Measurements from ENCODE around the gene IFI6. TPM values are rescaled to one million over a fixed set of nuclear protein-coding genes. Genes with fewer than 3 reads are reported as not detected.

Gene IFI6
- polyA plus RNA-seq, 3 donors = 69.9 to 276 (median 276) TPM

DNA sequence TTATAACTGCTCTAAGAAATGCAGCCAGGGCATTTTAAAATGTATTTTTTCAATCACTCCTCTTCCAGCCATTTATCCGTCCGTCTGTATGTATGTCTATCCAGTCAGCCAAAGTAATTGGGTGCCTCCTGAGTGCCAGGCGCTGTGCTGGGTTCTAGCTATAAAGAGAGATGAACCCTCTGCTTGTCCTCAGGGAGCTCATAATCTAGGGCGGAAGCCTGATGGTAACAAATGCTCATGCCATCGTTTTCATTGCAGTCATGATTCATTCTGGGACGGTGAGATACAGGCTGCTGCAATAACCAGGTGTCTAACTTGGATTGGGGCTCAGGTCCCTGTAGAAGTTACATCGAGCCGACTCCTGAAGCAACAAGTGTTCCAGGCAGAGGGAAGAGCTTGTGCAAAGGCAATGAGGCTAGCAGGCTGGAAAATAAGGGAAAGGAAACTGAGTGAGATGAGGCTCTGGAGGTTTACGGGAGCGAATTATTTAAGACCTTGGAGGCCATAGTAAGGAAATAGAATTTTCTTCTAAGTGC, 11.6 kb downstream of the IFI6 start:
- peaks cover 0 to under 1% of the 10 kb centered on the region in 2 donors for H3K36me3 ChIP-seq (replicated peaks in 1 of 2; ENCODE audit: control insufficient read depth in 1 of 2, insufficient read depth in 2 of 2, low read length in 2 of 2)
- H3K9ac ChIP-seq (ENCODE audit: insufficient read depth, low read length, poor library complexity, severe bottlenecking) = peak overlapping the region; percentile 87
- peak in 2 of 3 donors; percentile 30 to 65 for DNase-seq
- TF ChIP-seq, protein P1, sequence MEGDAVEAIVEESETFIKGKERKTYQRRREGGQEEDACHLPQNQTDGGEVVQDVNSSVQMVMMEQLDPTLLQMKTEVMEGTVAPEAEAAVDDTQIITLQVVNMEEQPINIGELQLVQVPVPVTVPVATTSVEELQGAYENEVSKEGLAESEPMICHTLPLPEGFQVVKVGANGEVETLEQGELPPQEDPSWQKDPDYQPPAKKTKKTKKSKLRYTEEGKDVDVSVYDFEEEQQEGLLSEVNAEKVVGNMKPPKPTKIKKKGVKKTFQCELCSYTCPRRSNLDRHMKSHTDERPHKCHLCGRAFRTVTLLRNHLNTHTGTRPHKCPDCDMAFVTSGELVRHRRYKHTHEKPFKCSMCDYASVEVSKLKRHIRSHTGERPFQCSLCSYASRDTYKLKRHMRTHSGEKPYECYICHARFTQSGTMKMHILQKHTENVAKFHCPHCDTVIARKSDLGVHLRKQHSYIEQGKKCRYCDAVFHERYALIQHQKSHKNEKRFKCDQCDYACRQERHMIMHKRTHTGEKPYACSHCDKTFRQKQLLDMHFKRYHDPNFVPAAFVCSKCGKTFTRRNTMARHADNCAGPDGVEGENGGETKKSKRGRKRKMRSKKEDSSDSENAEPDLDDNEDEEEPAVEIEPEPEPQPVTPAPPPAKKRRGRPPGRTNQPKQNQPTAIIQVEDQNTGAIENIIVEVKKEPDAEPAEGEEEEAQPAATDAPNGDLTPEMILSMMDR (IDR thresholded peaks at IDR 0.05) = no peak
- H3K27me3 Mint-ChIP-seq (ENCODE audit: low read depth in 3 of 3) = peaks cover 0 to 2% (median 0%) of the 10 kb centered on the region in 3 donors
- H2AFZ ChIP-seq (ENCODE audit: insufficient read depth, low read depth, low read length, poor library complexity, severe bottlenecking) = no peak overlapping the region
- H3K9me3 ChIP-seq (replicated peaks in 1 of 2; ENCODE audit: control insufficient read depth in 1 of 2, insufficient read depth in 1 of 2, low read length in 2 of 2) = no peaks in the 10 kb centered on the region
- H3K4me2 ChIP-seq (replicated peaks; ENCODE audit: extremely low read depth, low read length, poor library complexity, severe bottlenecking) = peak overlapping the region; percentile 66
- 48% methylated on average over 10 of the region's 10 CpGs for WGBS (ENCODE audit: insufficient coverage)
- H3K27me3 ChIP-seq (ENCODE audit: control insufficient read depth in 2 of 2, insufficient read depth in 2 of 2, low read length in 2 of 2) = no peaks in the 10 kb centered on the region
- no peaks in the 10 kb centered on the region for H3K9me3 Mint-ChIP-seq
- no peaks in the 10 kb centered on the region for H3K36me3 Mint-ChIP-seq
- intact Hi-C loops (cut with micrococcal nuclease) = loop anchor here (5.0 to 10.0 kb wide), 4 partner anchors 33 to 336 kb away; partner anchors contain the start of gene TMEM222 (in 1 of the 2)
- peak overlapping the region; percentile 1 to 48 (median 23) for H3K4me3 ChIP-seq (replicated peaks in 1 of 3; ENCODE audit: low read depth in 2 of 3, low read length in 3 of 3)
- H3K4me3 Mint-ChIP-seq = peak overlapping the region; percentile 78 to 88
- H4K20me1 ChIP-seq (ENCODE audit: insufficient read depth, low read length) = no peaks in the 10 kb centered on the region
- H3K27ac Mint-ChIP-seq = peak overlapping the region; percentile 94 to 99 (median 97)
- H3K79me2 ChIP-seq (ENCODE audit: insufficient read depth, low read length) = peaks cover 5% of the 10 kb centered on the region
- H3K27ac ChIP-seq (ENCODE audit: low read depth in 1 of 2, low read length in 2 of 2) = peak overlapping the region; percentile 91 to 97
- H3K4me1 Mint-ChIP-seq = peaks cover 65% of the 10 kb centered on the region
- H3K4me1 ChIP-seq (ENCODE audit: control insufficient read depth in 1 of 2, insufficient read depth in 2 of 2, low read length in 2 of 2) = peaks cover 62 to 68% of the 10 kb centered on the region in 2 donors

DNA sequence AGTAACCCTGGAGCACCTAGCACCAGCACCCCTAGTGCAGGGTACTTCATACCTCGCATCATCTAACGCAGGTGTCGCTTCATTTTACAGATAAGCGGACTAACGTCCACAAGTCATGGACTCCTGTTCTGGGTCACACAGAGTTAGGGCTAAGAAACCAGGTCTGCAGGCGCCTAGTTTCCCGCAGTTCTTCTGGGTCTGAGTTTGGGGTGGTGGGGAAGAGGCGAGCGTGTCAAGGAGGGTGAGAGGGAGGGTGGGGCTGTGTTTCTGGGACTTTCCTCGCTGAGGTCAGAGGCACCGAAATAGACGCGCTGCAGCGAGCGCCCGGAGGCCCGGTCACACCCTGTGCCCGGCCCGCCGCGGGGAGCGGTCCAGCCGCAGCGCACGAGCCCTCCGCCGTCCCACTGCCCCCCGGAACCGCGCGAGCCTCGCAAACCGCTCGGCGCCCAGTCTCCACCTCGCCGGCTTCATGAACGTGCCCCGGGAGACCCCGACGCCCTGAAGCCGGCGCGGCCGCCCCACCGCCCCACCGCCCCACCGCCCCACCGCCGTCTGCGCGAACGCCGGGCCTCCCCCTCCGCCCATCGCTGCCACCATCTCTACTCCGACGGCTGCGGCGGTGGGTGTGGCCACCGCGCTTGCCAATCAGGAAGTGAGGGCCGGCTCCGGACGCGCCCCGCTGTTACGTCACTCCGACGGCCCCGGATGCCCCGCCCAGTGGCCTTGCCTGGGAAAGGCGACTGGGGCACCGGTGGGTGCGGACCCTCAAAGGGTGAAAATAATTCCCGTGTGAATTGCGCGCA, 12.3 kb downstream of the IFI6 start:
- Mint-ChIP-seq H3K4me3 (peak overlapping the region; percentile 78 to 88), H3K27ac (peak overlapping the region; percentile 94 to 99 (median 97)), H3K36me3 (no peaks in the 10 kb centered on the region), H3K27me3 (ENCODE audit: low read depth in 3 of 3) (peaks cover 0 to 2% (median 0%) of the 10 kb centered on the region in 3 donors), H3K4me1 (peaks cover 70% of the 10 kb centered on the region), H3K9me3 (no peaks in the 10 kb centered on the region)
- H3K4me1 ChIP-seq (ENCODE audit: control insufficient read depth in 1 of 2, insufficient read depth in 2 of 2, low read length in 2 of 2) = peaks cover 65 to 73% of the 10 kb centered on the region in 2 donors
- H3K27ac ChIP-seq (ENCODE audit: low read depth in 1 of 2, low read length in 2 of 2) = peak overlapping the region; percentile 91 to 97
- H3K79me2 ChIP-seq (ENCODE audit: insufficient read depth, low read length) = peaks cover 5% of the 10 kb centered on the region
- 7% methylated on average over 70 of the region's 78 CpGs for WGBS (ENCODE audit: insufficient coverage)
- H3K4me2 ChIP-seq (replicated peaks; ENCODE audit: extremely low read depth, low read length, poor library complexity, severe bottlenecking) = peak overlapping the region; percentile 66
- peak overlapping the region; percentile 87 for H3K9ac ChIP-seq (ENCODE audit: insufficient read depth, low read length, poor library complexity, severe bottlenecking)
- intact Hi-C loops (cut with micrococcal nuclease) = loop anchor here (5.0 to 10.0 kb wide), 4 partner anchors 32 to 335 kb away; partner anchors contain the start of gene TMEM222 (in 1 of the 2)
- peak overlapping the region; percentile 32 to 48 (median 34) for H3K4me3 ChIP-seq (replicated peaks in 1 of 3; ENCODE audit: low read depth in 2 of 3, low read length in 3 of 3)
- peak; percentile 93 to 95 (median 93) for DNase-seq
- H3K9me3 ChIP-seq (replicated peaks in 1 of 2; ENCODE audit: control insufficient read depth in 1 of 2, insufficient read depth in 1 of 2, low read length in 2 of 2) = no peaks in the 10 kb centered on the region
- no peaks in the 10 kb centered on the region for H3K36me3 ChIP-seq (replicated peaks in 1 of 2; ENCODE audit: control insufficient read depth in 1 of 2, insufficient read depth in 2 of 2, low read length in 2 of 2)
- no peaks in the 10 kb centered on the region for H4K20me1 ChIP-seq (ENCODE audit: insufficient read depth, low read length)
- H2AFZ ChIP-seq (ENCODE audit: insufficient read depth, low read depth, low read length, poor library complexity, severe bottlenecking) = no peak overlapping the region
- H3K27me3 ChIP-seq (ENCODE audit: control insufficient read depth in 2 of 2, insufficient read depth in 2 of 2, low read length in 2 of 2) = no peaks in the 10 kb centered on the region
- TF ChIP-seq, protein P1 (IDR thresholded peaks at IDR 0.05) = no peak

Data from CD14-positive monocyte (primary cell).